SJCRH30 (cell line): Measurements from ENCODE around the gene ANK2. TPM values are rescaled to one million over a fixed set of nuclear protein-coding genes. Genes with fewer than 3 reads are reported as not detected.

Experiments
- DNase-seq, 2 experiments: peaks; one replicate each; pipeline ENCODE4 v3.0.0-alpha.2; 2015 to 2020
- H3K27ac ChIP-seq: fragments of 250-450 bp; sonication (Bioruptor Pico); 2 replicates; pipeline ENCODE4 v1.5.1; 2020; ENCODE audit warnings: mild to moderate bottlenecking, moderate library complexity
- H3K27me3 ChIP-seq: fragments of 250-450 bp; sonication (Bioruptor Pico); 2 replicates; pipeline ENCODE4 v1.5.1; 2020; ENCODE audit warnings: mild to moderate bottlenecking, moderate library complexity
- H3K36me3 ChIP-seq: fragments of 250-450 bp; sonication (Bioruptor Pico); 2 replicates; pipeline ENCODE4 v1.5.1; 2020; ENCODE audit warnings: mild to moderate bottlenecking, moderate library complexity
- H3K4me1 ChIP-seq: fragments of 250-450 bp; sonication (Bioruptor Pico); 2 replicates; pipeline ENCODE4 v1.5.1; 2020; ENCODE audit warnings: mild to moderate bottlenecking, moderate library complexity
- H3K4me3 ChIP-seq: fragments of 250-450 bp; sonication (Bioruptor Pico); 2 replicates; pipeline ENCODE4 v1.5.1; 2020; ENCODE audit warnings: mild to moderate bottlenecking, moderate library complexity
- H3K9me3 ChIP-seq: fragments of 250-450 bp; sonication (Bioruptor Pico); replicated peaks from 2 replicates; pipeline ENCODE4 v1.5.1; 2020; ENCODE audit warnings: mild to moderate bottlenecking, moderate library complexity
- total RNA-seq: library from RNA; depleted of rRNA; stranded (reverse); fragments of >200 nt; shearing (Covaris generic); gene quantifications from 2 replicates; pipeline ENCODE4 v1.2.3, GENCODE V29; 2014

Gene ANK2
- total RNA-seq, 1 experiment from 2014 or later = 128 TPM

GRCh38 chr4:113411496-113411938 is 362.1 kb downstream of the ANK2 start:
- H3K4me1 ChIP-seq = no peaks in the 10 kb centered on the region
- H3K27me3 ChIP-seq = no peaks in the 10 kb centered on the region
- no peaks in the 10 kb centered on the region for H3K9me3 ChIP-seq
- H3K27ac ChIP-seq = no peak overlapping the region
- H3K36me3 ChIP-seq = no peaks in the 10 kb centered on the region
- DNase-seq = peak in 1 of 2 experiments; percentile 29
- H3K4me3 ChIP-seq = no peak overlapping the region

- Histone ChIP-seq H3K9me3 (no peaks in the 10 kb centered on the region), H3K4me3 (no peak overlapping the region), H3K4me1 (no peaks in the 10 kb centered on the region), H3K27me3 (no peaks in the 10 kb centered on the region), H3K36me3 (no peaks in the 10 kb centered on the region), H3K27ac (no peak overlapping the region)
- DNase-seq = no peak
Measured at GRCh38 chr4:113419631-113420030, 370.2 kb downstream of the ANK2 start.

GRCh38 chr4:113420938-113421337 is 371.5 kb downstream of the ANK2 start:
- Histone ChIP-seq H3K4me3 (no peak overlapping the region), H3K4me1 (no peaks in the 10 kb centered on the region), H3K27ac (no peak overlapping the region), H3K27me3 (no peaks in the 10 kb centered on the region), H3K36me3 (no peaks in the 10 kb centered on the region), H3K9me3 (no peaks in the 10 kb centered on the region; the same call in 1 of the 2 replicates)
- no peak for DNase-seq

GRCh38 chr4:113423631-113424030 is 374.2 kb downstream of the ANK2 start:
- no peaks in the 10 kb centered on the region; the same call in 1 of the 2 replicates for H3K9me3 ChIP-seq
- no peaks in the 10 kb centered on the region for H3K36me3 ChIP-seq
- DNase-seq = no peak
- no peak overlapping the region for H3K4me3 ChIP-seq
- H3K4me1 ChIP-seq = no peaks in the 10 kb centered on the region
- no peaks in the 10 kb centered on the region for H3K27me3 ChIP-seq
- H3K27ac ChIP-seq = no peak overlapping the region

GRCh38 chr4:113433116-113433515 is 383.7 kb downstream of the ANK2 start:
- no peaks in the 10 kb centered on the region for H3K36me3 ChIP-seq
- H3K27ac ChIP-seq = no peak overlapping the region
- DNase-seq = no peak
- peaks cover 26% of the 10 kb centered on the region for H3K4me1 ChIP-seq
- H3K4me3 ChIP-seq = no peak overlapping the region
- H3K9me3 ChIP-seq = peaks cover 7% of the 10 kb centered on the region; the same call in 1 of the 2 replicates
- H3K27me3 ChIP-seq = no peaks in the 10 kb centered on the region
